Liver (tissue), 9 donors: ENCODE data around the gene B2M. TPM values are rescaled to one million over a fixed set of nuclear protein-coding genes. Genes with fewer than 3 reads are reported as not detected.

Experiments used
- DNase-seq: peaks from one replicate; pipeline ENCODE4 v3.0.0-alpha.2; 2017; ENCODE audit warnings: low spot score
- H3K27ac ChIP-seq, 2 donors: one replicate each; pipeline ENCODE4 v1.7.0; 2013; ENCODE audit warnings: inconsistent platforms in 2 of 2, low read length in 2 of 2, control low read depth in 1 of 2, low read depth in 1 of 2, mild to moderate bottlenecking in 1 of 2
- H3K27me3 ChIP-seq, 4 donors: one replicate each; pipeline versions ENCODE4 v1.6.1 to v1.7.0; 2013; ENCODE audit warnings: low read length in 3 of 4, inconsistent platforms in 1 of 4, mild to moderate bottlenecking in 1 of 4, moderate library complexity in 1 of 4; ENCODE audit not compliant: control insufficient read depth in 4 of 4, insufficient read depth in 4 of 4
- H3K36me3 ChIP-seq, 4 donors: one replicate each; pipeline versions ENCODE4 v1.6.1 to v1.7.0; 2013; ENCODE audit warnings: low read length in 3 of 4, mild to moderate bottlenecking in 3 of 4, low read depth in 1 of 4, moderate library complexity in 1 of 4; ENCODE audit not compliant: control insufficient read depth in 4 of 4, insufficient read depth in 3 of 4
- H3K4me1 ChIP-seq, 4 donors: one replicate each; pipeline versions ENCODE4 v1.6.1 to v1.7.0; 2013; ENCODE audit warnings: low read length in 3 of 4, mild to moderate bottlenecking in 3 of 4, moderate library complexity in 1 of 4; ENCODE audit not compliant: control insufficient read depth in 4 of 4, insufficient read depth in 4 of 4
- H3K4me3 ChIP-seq, 3 donors: one replicate each; pipeline versions ENCODE4 v1.6.1 to v1.7.0; 2013; ENCODE audit warnings: low read length in 3 of 3, control low read depth in 1 of 3, low read depth in 1 of 3, mild to moderate bottlenecking in 1 of 3
- H3K9ac ChIP-seq, 2 donors: one replicate each; pipeline ENCODE4 v1.7.0; 2013; ENCODE audit warnings: low read length in 2 of 2, mild to moderate bottlenecking in 2 of 2, moderate library complexity in 2 of 2, control low read depth in 1 of 2, low read depth in 1 of 2
- H3K9me3 ChIP-seq, 4 donors: one replicate each; pipeline versions ENCODE4 v1.6.1 to v1.7.0; 2013; ENCODE audit warnings: low read length in 3 of 4; ENCODE audit not compliant: control insufficient read depth in 4 of 4
- EGR1 ChIP-seq, 2 donors: IDR thresholded peaks; 2 replicates each; pipeline ENCODE4 v1.6.1; 2016 to 2018; ENCODE audit warnings: antibody characterized with exemption in 2 of 2, low read depth in 2 of 2
- FOXA1 ChIP-seq: IDR thresholded peaks from 2 replicates; pipeline ENCODE4 v1.6.1; 2016; ENCODE audit warnings: antibody characterized with exemption
- FOXA2 ChIP-seq: IDR thresholded peaks from 2 replicates; pipeline ENCODE4 v1.6.1; 2016; ENCODE audit warnings: antibody characterized with exemption
- HNF4A ChIP-seq, 2 donors: conservative IDR thresholded peaks; 2 replicates each; pipeline ENCODE4 v1.6.1; 2016; ENCODE audit warnings: antibody characterized with exemption in 2 of 2, mild to moderate bottlenecking in 2 of 2
- HNF4G ChIP-seq: IDR thresholded peaks from 2 replicates; pipeline ENCODE4 v1.6.1; 2016; ENCODE audit warnings: antibody characterized with exemption
- JUND ChIP-seq, 2 donors: IDR thresholded peaks; 2 replicates each; pipeline ENCODE4 v1.6.1; 2016; ENCODE audit warnings: antibody characterized with exemption in 2 of 2
- MAX ChIP-seq: IDR thresholded peaks from 2 replicates; pipeline ENCODE4 v1.6.1; 2016; ENCODE audit warnings: antibody characterized with exemption
- NR2F2 ChIP-seq: IDR thresholded peaks from 2 replicates; pipeline ENCODE4 v1.6.1; 2016; ENCODE audit warnings: antibody characterized with exemption
- RAD21 ChIP-seq, 2 donors: IDR thresholded peaks; 2 replicates each; pipeline ENCODE4 v1.6.1; 2016; ENCODE audit warnings: antibody characterized with exemption in 2 of 2, mild to moderate bottlenecking in 2 of 2
- REST ChIP-seq: IDR thresholded peaks from 2 replicates; pipeline ENCODE4 v1.6.1; 2016; ENCODE audit warnings: antibody characterized with exemption, mild to moderate bottlenecking
- RXRA ChIP-seq, 2 donors: IDR thresholded peaks; 2 replicates each; pipeline ENCODE4 v1.6.1; 2017 to 2018; ENCODE audit warnings: antibody characterized with exemption in 2 of 2, mild to moderate bottlenecking in 1 of 2
- SP1 ChIP-seq: IDR thresholded peaks from 2 replicates; pipeline ENCODE4 v1.6.1; 2018; ENCODE audit warnings: antibody characterized with exemption, mild to moderate bottlenecking
- TAF1 ChIP-seq: conservative IDR thresholded peaks from 2 replicates; pipeline ENCODE4 v1.6.1; 2016; ENCODE audit warnings: antibody characterized with exemption, mild to moderate bottlenecking
- YY1 ChIP-seq: IDR thresholded peaks from 2 replicates; pipeline ENCODE4 v1.6.1; 2016; ENCODE audit warnings: antibody characterized with exemption, mild to moderate bottlenecking
- WGBS: extraction: QIAGEN DNeasy Blood & Tissue Kit; methylation state at CpG from one replicate; pipeline ENCODE4 v1.1.7; 2013; 5-methylcytosine and 5-hydroxymethylcytosine counted together
- polyA plus RNA-seq, 2 donors: library from polyadenylated mRNA; stranded (reverse) in 1 of 2; unstranded in 1 of 2; fragments of 200-250 nt in 1 of 2; fragments of >200 nt in 1 of 2; fragmentation: Nextera tagmentation in 1 of 2; extraction: Ambion mirVana in 1 of 2; gene quantifications; one replicate each; pipeline versions ENCODE4 v1.2.1 to v1.2.3, GENCODE V29; 2013 to 2015
- total RNA-seq, 2 donors: library from RNA; depleted of rRNA; stranded (reverse); fragments of >200 nt; gene quantifications; one replicate each; pipeline ENCODE4 v1.2.3, GENCODE V29; 2014
- TF ChIP-seq, protein P1 (sequence below): IDR thresholded peaks from 2 replicates; pipeline ENCODE4 v1.6.1; 2016; ENCODE audit warnings: antibody characterized with exemption
- TF ChIP-seq, protein P2 (sequence below): fragments of 150-350 bp; IDR thresholded peaks from 2 replicates; pipeline ENCODE4 v1.5.1; 2017; ENCODE audit warnings: improper control_type of control experiment, low read depth, low read length; ENCODE audit not compliant: missing input control
- TF ChIP-seq, protein P3 (sequence below): IDR thresholded peaks from 2 replicates; pipeline ENCODE4 v1.6.1; 2016; ENCODE audit warnings: antibody characterized with exemption
- donor health status: healthy.
- donor health status: healthy.
- donor health status: healthy.
- donor health status: healthy.
- donor health status: healthy.

B2M gene
- total and polyA plus RNA-seq, 4 donors = 1,388 to 3,787 (median 2,950) TPM

DNA sequence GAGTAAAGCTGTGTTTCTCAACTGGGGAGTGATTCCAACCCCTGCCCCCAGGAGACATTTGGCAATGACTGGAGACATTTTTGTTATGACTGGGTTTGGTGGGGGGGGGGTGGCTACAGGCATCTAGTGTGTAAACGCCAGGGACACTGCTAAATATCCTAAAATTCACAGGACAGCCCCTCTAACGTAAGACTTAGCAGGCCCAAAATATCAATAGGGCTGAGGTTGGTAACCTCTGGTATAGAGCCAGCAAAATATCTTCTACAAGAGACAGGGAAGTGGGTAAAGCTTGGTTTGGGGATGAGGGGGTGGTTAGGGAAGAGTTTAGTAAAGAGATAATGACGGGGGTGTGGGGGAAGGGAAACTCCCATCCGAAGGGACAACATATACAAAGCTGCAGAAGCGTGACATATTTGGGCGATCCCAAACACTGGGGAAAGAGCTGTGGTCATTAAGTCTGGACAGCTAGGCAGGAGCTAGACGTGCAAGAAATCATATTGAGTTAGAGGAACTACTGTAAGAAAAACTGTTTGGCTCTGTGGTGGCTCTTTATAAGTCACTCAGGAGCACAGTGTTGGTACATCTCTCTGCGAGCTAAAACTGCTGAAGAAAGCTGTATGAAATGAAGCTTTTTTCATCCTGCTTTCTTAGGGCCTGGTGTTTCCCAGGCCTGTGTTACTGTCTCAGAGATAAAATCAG lies 24.3 kb downstream of the B2M start:
- Histone ChIP-seq H3K9ac (peak overlapping the region in 1 of 2 donors; percentile 34), H3K4me1 (peaks cover 0 to 1% (median 0%) of the 10 kb centered on the region in 4 donors), H3K27me3 (no peaks in the 10 kb centered on the region), H3K27ac (peak overlapping the region; percentile 19 to 50), H3K4me3 (no peak overlapping the region), H3K9me3 (no peaks in the 10 kb centered on the region), H3K36me3 (peaks cover 0 to 8% (median 5%) of the 10 kb centered on the region in 4 donors)
- TF ChIP-seq, protein P1, sequence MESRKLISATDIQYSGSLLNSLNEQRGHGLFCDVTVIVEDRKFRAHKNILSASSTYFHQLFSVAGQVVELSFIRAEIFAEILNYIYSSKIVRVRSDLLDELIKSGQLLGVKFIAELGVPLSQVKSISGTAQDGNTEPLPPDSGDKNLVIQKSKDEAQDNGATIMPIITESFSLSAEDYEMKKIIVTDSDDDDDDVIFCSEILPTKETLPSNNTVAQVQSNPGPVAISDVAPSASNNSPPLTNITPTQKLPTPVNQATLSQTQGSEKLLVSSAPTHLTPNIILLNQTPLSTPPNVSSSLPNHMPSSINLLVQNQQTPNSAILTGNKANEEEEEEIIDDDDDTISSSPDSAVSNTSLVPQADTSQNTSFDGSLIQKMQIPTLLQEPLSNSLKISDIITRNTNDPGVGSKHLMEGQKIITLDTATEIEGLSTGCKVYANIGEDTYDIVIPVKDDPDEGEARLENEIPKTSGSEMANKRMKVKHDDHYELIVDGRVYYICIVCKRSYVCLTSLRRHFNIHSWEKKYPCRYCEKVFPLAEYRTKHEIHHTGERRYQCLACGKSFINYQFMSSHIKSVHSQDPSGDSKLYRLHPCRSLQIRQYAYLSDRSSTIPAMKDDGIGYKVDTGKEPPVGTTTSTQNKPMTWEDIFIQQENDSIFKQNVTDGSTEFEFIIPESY = no peak
- TF ChIP-seq HNF4A (conservative IDR thresholded peaks at IDR 0.05) = no peak
- TF ChIP-seq FOXA1 = no peak
- no peak for TF ChIP-seq NR2F2
- TF ChIP-seq RAD21 (IDR thresholded peaks at IDR 0.05) = no peak
- no peak for TF ChIP-seq FOXA2
- TF ChIP-seq MAX = no peak
- TF ChIP-seq YY1 = no peak
- no peak for TF ChIP-seq SP1
- TF ChIP-seq, protein P2, sequence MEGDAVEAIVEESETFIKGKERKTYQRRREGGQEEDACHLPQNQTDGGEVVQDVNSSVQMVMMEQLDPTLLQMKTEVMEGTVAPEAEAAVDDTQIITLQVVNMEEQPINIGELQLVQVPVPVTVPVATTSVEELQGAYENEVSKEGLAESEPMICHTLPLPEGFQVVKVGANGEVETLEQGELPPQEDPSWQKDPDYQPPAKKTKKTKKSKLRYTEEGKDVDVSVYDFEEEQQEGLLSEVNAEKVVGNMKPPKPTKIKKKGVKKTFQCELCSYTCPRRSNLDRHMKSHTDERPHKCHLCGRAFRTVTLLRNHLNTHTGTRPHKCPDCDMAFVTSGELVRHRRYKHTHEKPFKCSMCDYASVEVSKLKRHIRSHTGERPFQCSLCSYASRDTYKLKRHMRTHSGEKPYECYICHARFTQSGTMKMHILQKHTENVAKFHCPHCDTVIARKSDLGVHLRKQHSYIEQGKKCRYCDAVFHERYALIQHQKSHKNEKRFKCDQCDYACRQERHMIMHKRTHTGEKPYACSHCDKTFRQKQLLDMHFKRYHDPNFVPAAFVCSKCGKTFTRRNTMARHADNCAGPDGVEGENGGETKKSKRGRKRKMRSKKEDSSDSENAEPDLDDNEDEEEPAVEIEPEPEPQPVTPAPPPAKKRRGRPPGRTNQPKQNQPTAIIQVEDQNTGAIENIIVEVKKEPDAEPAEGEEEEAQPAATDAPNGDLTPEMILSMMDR = no peak
- TF ChIP-seq TAF1 = no peak
- TF ChIP-seq REST = no peak
- WGBS = 70% methylated on average over 8 of the region's 8 CpGs
- DNase-seq = no peak

DNA sequence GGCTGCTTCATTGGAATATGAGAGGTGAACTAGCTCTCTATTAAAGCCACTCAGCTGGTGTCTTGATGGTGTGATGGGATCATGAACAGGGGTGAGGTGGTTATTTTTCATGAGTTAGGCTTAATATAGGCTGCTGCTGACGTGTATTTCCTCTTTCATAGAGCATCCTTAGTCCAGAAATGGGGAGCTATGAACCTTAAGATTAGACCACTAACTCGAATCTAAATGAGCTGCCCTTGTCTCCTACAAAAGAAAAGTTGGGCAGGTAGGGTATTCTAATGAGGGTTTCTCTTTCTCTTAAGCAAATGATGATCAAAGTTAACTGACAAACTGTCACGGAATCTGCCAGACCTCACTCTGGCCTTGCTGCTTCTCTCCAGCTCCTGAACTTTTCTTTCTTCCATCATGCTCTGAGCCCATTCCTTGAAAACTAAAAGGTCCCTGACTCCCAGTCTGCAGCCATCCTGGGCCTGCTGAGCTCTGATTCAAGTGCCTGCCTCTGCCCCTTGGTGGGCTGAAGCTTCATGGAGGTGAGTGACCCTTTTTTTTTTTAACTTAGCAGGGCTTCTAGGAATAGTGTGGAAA lies 25.0 kb downstream of the B2M start, which contains the start of gene TRIM69:
TSS of gene TRIM69 (plus strand) at position 348 of the 585 bp plus-strand sequence. CDS start at position 525, 177 bp downstream.
- DNase-seq = no peak
- TF ChIP-seq HNF4G = no peak
- TF ChIP-seq FOXA2 = no peak
- TF ChIP-seq EGR1 (IDR thresholded peaks at IDR 0.05; ENCODE audit: low read depth in 2 of 2) = no peak
- TF ChIP-seq HNF4A (conservative IDR thresholded peaks at IDR 0.05) = no peak
- TF ChIP-seq, protein P1 = no peak
- TF ChIP-seq RXRA (IDR thresholded peaks at IDR 0.05) = no peak
- TF ChIP-seq JUND (IDR thresholded peaks at IDR 0.05) = no peak
- TF ChIP-seq SP1 = no peak
- no peak for TF ChIP-seq TAF1
- TF ChIP-seq, protein P3, sequence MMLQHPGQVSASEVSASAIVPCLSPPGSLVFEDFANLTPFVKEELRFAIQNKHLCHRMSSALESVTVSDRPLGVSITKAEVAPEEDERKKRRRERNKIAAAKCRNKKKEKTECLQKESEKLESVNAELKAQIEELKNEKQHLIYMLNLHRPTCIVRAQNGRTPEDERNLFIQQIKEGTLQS = no peak
- Histone ChIP-seq H3K27me3 (no peaks in the 10 kb centered on the region), H3K4me3 (no peak within 1 kb of the TSS), H3K9me3 (no peaks in the 10 kb centered on the region), H3K36me3 (peaks cover 0 to 7% (median 5%) of the 10 kb centered on the region in 4 donors), H3K4me1 (no peaks in the 10 kb centered on the region), H3K9ac (peak within 1 kb of the TSS in 1 of 2 donors; percentile 34), H3K27ac (peak within 1 kb of the TSS; percentile 19 to 50)
- WGBS = 77% methylated on average over 3 of the region's 3 CpGs
